GM23248 (cell line): ENCODE results near the gene AFMID.

Experiments
- EZH2 ChIP-seq: fragments of 200-600 bp; sonication (generic); IDR thresholded peaks from 2 replicates; pipeline ENCODE4 v1.6.1; 2018; ENCODE audit warnings: antibody characterized with exemption, mild to moderate bottlenecking; ENCODE audit not compliant: insufficient read depth, poor library complexity, severe bottlenecking
- EZH2phosphoT487 ChIP-seq: fragments of 200-600 bp; sonication (generic); IDR thresholded peaks from 2 replicates; pipeline ENCODE4 v1.6.1; 2018; ENCODE audit warnings: antibody characterized with exemption, moderate library complexity, mild to moderate bottlenecking, low read depth; ENCODE audit not compliant: insufficient read depth

- TF ChIP-seq EZH2 (no peak), EZH2phosphoT487 (no peak)
Observed at GRCh38 chr17:78166416-78166815, 20.7 kb upstream of the AFMID start.
